OCI-LY7 (cell line): ENCODE results near the gene NCAPD2. TPM values are rescaled to one million over a fixed set of nuclear protein-coding genes. Genes with fewer than 3 reads are reported as not detected.

Experiments used
- BruUV-seq: library from RNA; stranded (reverse); fragments of 400-500 nt; replicated peaks from 2 replicates; lab custom pipeline; 2021; lab: Mats Ljungman, UMichigan
- CTCF ChIA-PET: fragments of 300-600 bp; sonication (Branson Sonifier 250); formaldehyde crosslinking; loops from one replicate; lab custom pipeline; 2022; ENCODE audit warnings: antibody characterized with exemption; ENCODE audit not compliant: unreplicated experiment; lab: Charles Lee
- POLR2A ChIA-PET: fragments of 300-600 bp; sonication (Branson Sonifier 250); formaldehyde crosslinking; loops from one replicate; lab custom pipeline; 2022; ENCODE audit warnings: antibody characterized with exemption; lab: Charles Lee
- DNase-seq: peaks from one replicate; pipeline ENCODE4 v3.0.0-alpha.2; 2015; ENCODE audit warnings: low spot score
- H2AFZ ChIP-seq: fragments of 200-600 bp; sonication (generic), shearing (Covaris generic); 2 replicates; pipeline ENCODE4 v1.6.1; 2014; ENCODE audit warnings: mild to moderate bottlenecking, antibody characterized with exemption, low read length, moderate library complexity
- H3K27ac ChIP-seq: fragments of 200-600 bp; sonication (generic); 2 replicates; pipeline ENCODE4 v1.5.1; 2014; ENCODE audit warnings: mixed run types, low read depth, mild to moderate bottlenecking, moderate library complexity, low read length, inconsistent platforms; ENCODE audit not compliant: poor library complexity, severe bottlenecking
- H3K36me3 ChIP-seq: fragments of 200-600 bp; sonication (generic); 2 replicates; pipeline ENCODE4 v1.6.1; 2014; ENCODE audit warnings: mild to moderate bottlenecking, antibody characterized with exemption, low read length, moderate library complexity, mixed read lengths; ENCODE audit not compliant: insufficient read depth
- H3K4me1 ChIP-seq: fragments of 200-600 bp; sonication (generic); 2 replicates; pipeline ENCODE4 v1.5.1; 2014; ENCODE audit warnings: mild to moderate bottlenecking, low read length; ENCODE audit not compliant: insufficient read depth, poor library complexity, severe bottlenecking
- H3K4me2 ChIP-seq: fragments of 200-600 bp; sonication (generic); 2 replicates; pipeline ENCODE4 v1.6.1; 2014; ENCODE audit warnings: mild to moderate bottlenecking, low read length
- H3K4me3 ChIP-seq: fragments of 200-600 bp; sonication (generic); 2 replicates; pipeline ENCODE4 v1.5.1; 2014; ENCODE audit warnings: mild to moderate bottlenecking, low read depth, low read length; ENCODE audit not compliant: poor library complexity, severe bottlenecking
- H3K79me2 ChIP-seq: fragments of 200-600 bp; sonication (generic); 2 replicates; pipeline ENCODE4 v1.6.1; 2016; ENCODE audit warnings: low read depth, mild to moderate bottlenecking, low read length, moderate library complexity, mixed read lengths; ENCODE audit not compliant: insufficient read depth
- H3K9me2 ChIP-seq: fragments of 200-600 bp; sonication (generic); 2 replicates; pipeline ENCODE4 v1.6.1; 2016; ENCODE audit warnings: mild to moderate bottlenecking, low read length, mixed read lengths; ENCODE audit not compliant: insufficient read depth
- H3K9me3 ChIP-seq: fragments of 200-600 bp; sonication (generic); 2 replicates; pipeline ENCODE4 v1.6.1; 2014; ENCODE audit warnings: mild to moderate bottlenecking, mixed run types, low read length, mixed read lengths
- H4K20me1 ChIP-seq: fragments of 200-600 bp; sonication (generic); 2 replicates; pipeline ENCODE4 v1.6.1; 2014; ENCODE audit warnings: mild to moderate bottlenecking, antibody characterized with exemption, low read length, moderate library complexity, mixed read lengths; ENCODE audit not compliant: insufficient read depth
- EZH2phosphoT487 ChIP-seq: fragments of 200-600 bp; sonication (generic); IDR thresholded peaks from 2 replicates; pipeline ENCODE4 v1.6.1; 2018; ENCODE audit warnings: low read depth, borderline replicate concordance, mild to moderate bottlenecking, mixed run types, antibody characterized with exemption, low read length, moderate library complexity, mixed read lengths
- intact Hi-C: fragments of 100-400 bp; cut with micrococcal nuclease; formaldehyde crosslinking; loops from one replicate; pipeline ENCODE4 v1.10.0; 2022; ENCODE audit not compliant: unreplicated experiment
- total RNA-seq, 2 experiments: library from RNA; depleted of rRNA in 1 of 2; stranded (reverse); fragments of >200 nt in 1 of 2; shearing (Covaris generic) in 1 of 2; gene quantifications; 2 replicates each; pipeline ENCODE4 v1.2.3, GENCODE V29; 2014 to 2022
- TF ChIP-seq, protein P1 (sequence below): fragments of 200-600 bp; sonication (generic); conservative IDR thresholded peaks from 2 replicates; pipeline ENCODE4 v1.5.1; 2014; ENCODE audit warnings: mild to moderate bottlenecking, antibody characterized with exemption, low read length, moderate library complexity, mixed read lengths

The NCAPD2 gene
- total RNA-seq, 2 experiments from 2014 or later = 157 to 225 TPM

DNA sequence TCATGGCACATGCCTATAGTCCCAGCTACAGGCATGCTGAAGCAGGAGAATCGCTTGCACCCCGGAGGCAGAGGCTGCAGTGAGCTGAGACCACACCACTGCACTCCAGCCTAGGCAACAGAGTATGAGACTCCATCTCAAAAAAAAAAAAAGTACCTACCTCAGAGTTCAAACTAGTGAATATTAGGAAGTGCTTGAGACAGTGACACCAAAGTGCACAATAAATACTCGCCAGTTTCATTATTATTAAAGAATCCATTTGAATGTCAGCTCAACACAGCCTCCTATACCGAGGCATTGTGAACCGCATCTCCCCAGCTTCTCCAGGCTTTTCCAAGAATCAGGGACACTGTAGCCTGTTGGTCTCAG, 45.4 kb downstream of the NCAPD2 start:
- CTCF ChIA-PET = interaction anchor here (0.6 to 1.4 kb wide), 3 partner anchors 10 to 19 kb away, joined by 3 to 4 read pairs (median 3); no protein-coding TSS in a partner anchor
- Histone ChIP-seq H3K79me2 (peaks cover 26% of the 10 kb centered on the region), H4K20me1 (peaks cover 11% of the 10 kb centered on the region; the same call in 1 of the 2 replicates), H3K4me2 (peak overlapping the region; percentile 93), H3K4me3 (no peak overlapping the region), H2AFZ (no peak overlapping the region), H3K4me1 (peaks cover 56% of the 10 kb centered on the region), H3K36me3 (peaks cover 79% of the 10 kb centered on the region), H3K9me3 (no peaks in the 10 kb centered on the region), H3K9me2 (no peaks in the 10 kb centered on the region), H3K27ac (peak overlapping the region; percentile 95)
- TF ChIP-seq, protein P1, sequence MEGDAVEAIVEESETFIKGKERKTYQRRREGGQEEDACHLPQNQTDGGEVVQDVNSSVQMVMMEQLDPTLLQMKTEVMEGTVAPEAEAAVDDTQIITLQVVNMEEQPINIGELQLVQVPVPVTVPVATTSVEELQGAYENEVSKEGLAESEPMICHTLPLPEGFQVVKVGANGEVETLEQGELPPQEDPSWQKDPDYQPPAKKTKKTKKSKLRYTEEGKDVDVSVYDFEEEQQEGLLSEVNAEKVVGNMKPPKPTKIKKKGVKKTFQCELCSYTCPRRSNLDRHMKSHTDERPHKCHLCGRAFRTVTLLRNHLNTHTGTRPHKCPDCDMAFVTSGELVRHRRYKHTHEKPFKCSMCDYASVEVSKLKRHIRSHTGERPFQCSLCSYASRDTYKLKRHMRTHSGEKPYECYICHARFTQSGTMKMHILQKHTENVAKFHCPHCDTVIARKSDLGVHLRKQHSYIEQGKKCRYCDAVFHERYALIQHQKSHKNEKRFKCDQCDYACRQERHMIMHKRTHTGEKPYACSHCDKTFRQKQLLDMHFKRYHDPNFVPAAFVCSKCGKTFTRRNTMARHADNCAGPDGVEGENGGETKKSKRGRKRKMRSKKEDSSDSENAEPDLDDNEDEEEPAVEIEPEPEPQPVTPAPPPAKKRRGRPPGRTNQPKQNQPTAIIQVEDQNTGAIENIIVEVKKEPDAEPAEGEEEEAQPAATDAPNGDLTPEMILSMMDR = no peak
- no peak for TF ChIP-seq EZH2phosphoT487
- intact Hi-C loops = no loop called here
- POLR2A ChIA-PET = interaction anchor here (0.6 to 1.7 kb wide), 5 partner anchors 8 to 114 kb away, joined by 3 to 6 read pairs (median 4); partner anchors contain the start of gene CD27
- no peak for DNase-seq
- no TSS peak for BruUV-seq

DNA sequence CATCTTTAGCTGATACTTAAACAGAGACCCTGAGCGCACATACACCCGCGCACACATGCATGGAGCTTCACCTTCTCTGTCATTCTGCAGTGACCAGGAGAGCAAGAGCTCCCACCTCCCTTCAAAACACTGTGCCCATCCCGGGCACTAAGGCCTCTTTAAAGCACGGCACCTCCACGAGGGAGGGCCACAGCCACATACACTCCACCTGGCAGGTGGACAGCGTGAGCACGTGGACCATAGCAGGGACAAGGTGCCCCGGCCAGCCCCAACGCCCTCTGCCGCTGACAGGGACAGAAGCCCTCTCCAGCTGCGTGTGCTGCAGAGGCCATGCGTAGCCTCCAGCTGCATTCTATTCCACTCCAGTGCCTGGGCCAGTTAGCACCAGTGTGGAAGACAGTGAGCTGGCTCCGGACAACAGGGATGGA, 45.8 kb downstream of the NCAPD2 start:
- Histone ChIP-seq H3K4me1 (peaks cover 56% of the 10 kb centered on the region), H4K20me1 (peaks cover 11% of the 10 kb centered on the region; the same call in 1 of the 2 replicates), H3K4me3 (no peak overlapping the region), H3K27ac (peak overlapping the region; percentile 95), H3K79me2 (peaks cover 22% of the 10 kb centered on the region), H3K9me2 (no peaks in the 10 kb centered on the region), H3K9me3 (no peaks in the 10 kb centered on the region), H2AFZ (no peak overlapping the region), H3K4me2 (peak overlapping the region; percentile 93), H3K36me3 (peaks cover 79% of the 10 kb centered on the region)
- intact Hi-C loops = no loop called here
- no peak for TF ChIP-seq EZH2phosphoT487
- peak; percentile 19 for DNase-seq
- POLR2A ChIA-PET = interaction anchor here (0.6 to 1.7 kb wide), 5 partner anchors 9 to 115 kb away, joined by 3 to 6 read pairs (median 4); partner anchors contain the start of gene CD27
- CTCF ChIA-PET = interaction anchor here (1.1 to 1.4 kb wide), 3 partner anchors 10 to 24 kb away, joined by 3 to 5 read pairs (median 4); no protein-coding TSS in a partner anchor
- TSS peak; percentile 72 for BruUV-seq

DNA sequence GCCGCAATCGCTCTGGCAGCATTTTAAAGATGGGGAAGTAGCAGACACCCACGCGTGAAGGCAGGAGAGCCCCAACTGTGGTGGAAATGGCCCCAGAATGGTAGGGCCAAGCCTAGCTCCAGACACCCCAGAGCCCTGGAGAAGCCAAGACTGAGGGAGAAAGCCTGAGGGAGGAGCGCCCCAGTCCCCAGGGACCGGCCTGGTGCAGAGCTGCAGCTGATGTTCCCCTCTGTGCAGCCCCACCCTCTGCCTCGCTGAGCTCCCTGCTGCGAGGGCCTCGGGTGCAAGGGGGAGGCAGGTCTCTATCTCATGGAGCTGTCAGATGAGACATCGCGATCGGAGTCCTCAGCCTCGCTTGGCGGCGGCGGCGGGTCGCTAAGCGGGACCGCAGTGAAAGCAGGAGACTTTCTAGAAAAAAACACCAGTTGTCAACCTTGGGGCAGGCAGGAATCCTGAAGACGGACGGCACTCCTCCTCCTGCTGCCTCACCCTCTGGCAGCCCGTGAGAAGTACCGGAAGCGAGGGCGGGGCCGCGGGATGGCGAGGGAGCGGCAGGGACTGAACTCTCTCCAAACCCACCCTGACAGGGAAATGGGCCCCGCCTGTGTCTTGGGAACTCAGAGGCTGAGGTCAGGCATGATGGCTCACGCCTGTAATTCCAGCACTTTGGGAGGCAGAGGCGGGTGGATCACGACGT, 46.4 kb downstream of the NCAPD2 start:
- intact Hi-C loops = no loop called here
- Histone ChIP-seq H3K27ac (peak overlapping the region; percentile 95), H3K9me2 (no peaks in the 10 kb centered on the region), H3K9me3 (no peaks in the 10 kb centered on the region), H3K4me1 (peaks cover 56% of the 10 kb centered on the region), H4K20me1 (peaks cover 8% of the 10 kb centered on the region; the same call in 1 of the 2 replicates), H3K4me3 (peak overlapping the region; percentile 22), H3K4me2 (peak overlapping the region; percentile 93), H3K36me3 (peaks cover 75% of the 10 kb centered on the region), H3K79me2 (peaks cover 16% of the 10 kb centered on the region), H2AFZ (no peak overlapping the region)
- POLR2A ChIA-PET = interaction anchor here (0.6 to 1.7 kb wide), 4 partner anchors 29 to 115 kb away, joined by 3 to 6 read pairs (median 4); partner anchors contain the start of gene CD27
- TF ChIP-seq, protein P1 = peak; percentile 62; the same call in 1 of the 2 replicates
- no peak for TF ChIP-seq EZH2phosphoT487
- CTCF ChIA-PET = interaction anchor here (1.1 to 1.3 kb wide), 2 partner anchors 14 to 25 kb away, joined by 3 to 5 read pairs; no protein-coding TSS in a partner anchor
- DNase-seq = peak; percentile 83
- no TSS peak for BruUV-seq
